HL-60 (cell line): ENCODE results near the gene RRAGD.

Source experiments
- DNase-seq, 2 experiments: peaks; one replicate each; pipeline ENCODE4 v3.0.0-alpha.2; 2010 to 2020; ENCODE audit warnings: low read depth in 1 of 2, low spot score in 1 of 2
- H3K27ac ChIP-seq: fragments of 250-450 bp; sonication (Bioruptor Pico); replicated peaks from 2 replicates; pipeline ENCODE4 v1.5.1; 2020; ENCODE audit warnings: mild to moderate bottlenecking, moderate library complexity
- H3K27me3 ChIP-seq: fragments of 250-450 bp; sonication (Bioruptor Pico); 2 replicates; pipeline ENCODE4 v1.5.1; 2021; ENCODE audit warnings: mild to moderate bottlenecking, moderate library complexity; ENCODE audit not compliant: insufficient read depth, poor library complexity, severe bottlenecking
- H3K4me3 ChIP-seq: replicated peaks from 2 replicates; pipeline ENCODE4 v1.5.1; 2011; ENCODE audit warnings: mild to moderate bottlenecking, control low read depth, low read length; ENCODE audit not compliant: insufficient read depth
- CTCF ChIP-seq: IDR thresholded peaks from one replicate; pipeline ENCODE4 v1.5.1; 2011; ENCODE audit warnings: low read length, control low read depth, inconsistent platforms; ENCODE audit not compliant: insufficient read depth
- GABPA ChIP-seq: IDR thresholded peaks from 2 replicates; pipeline ENCODE4 v1.6.1; 2012; ENCODE audit warnings: low read depth
- POLR2AphosphoS5 ChIP-seq: IDR thresholded peaks from 2 replicates; pipeline ENCODE4 v1.6.1; 2012; ENCODE audit warnings: low read depth
- SPI1 ChIP-seq: IDR thresholded peaks from 2 replicates; pipeline ENCODE4 v1.6.1; 2012; ENCODE audit warnings: low read depth, mild to moderate bottlenecking, borderline replicate concordance
- TF ChIP-seq, protein P1 (sequence below): IDR thresholded peaks from 2 replicates; pipeline ENCODE4 v1.6.1; 2012; ENCODE audit warnings: low read depth; ENCODE audit not compliant: insufficient replicate concordance

Gene RRAGD

GRCh38 chr6:89346433-89346832 lies 65.6 kb downstream of the RRAGD start:
- H3K27me3 ChIP-seq = no peaks in the 10 kb centered on the region
- TF ChIP-seq SPI1 (no peak), CTCF (no peak), POLR2AphosphoS5 (no peak), GABPA (no peak)
- TF ChIP-seq, protein P1, sequence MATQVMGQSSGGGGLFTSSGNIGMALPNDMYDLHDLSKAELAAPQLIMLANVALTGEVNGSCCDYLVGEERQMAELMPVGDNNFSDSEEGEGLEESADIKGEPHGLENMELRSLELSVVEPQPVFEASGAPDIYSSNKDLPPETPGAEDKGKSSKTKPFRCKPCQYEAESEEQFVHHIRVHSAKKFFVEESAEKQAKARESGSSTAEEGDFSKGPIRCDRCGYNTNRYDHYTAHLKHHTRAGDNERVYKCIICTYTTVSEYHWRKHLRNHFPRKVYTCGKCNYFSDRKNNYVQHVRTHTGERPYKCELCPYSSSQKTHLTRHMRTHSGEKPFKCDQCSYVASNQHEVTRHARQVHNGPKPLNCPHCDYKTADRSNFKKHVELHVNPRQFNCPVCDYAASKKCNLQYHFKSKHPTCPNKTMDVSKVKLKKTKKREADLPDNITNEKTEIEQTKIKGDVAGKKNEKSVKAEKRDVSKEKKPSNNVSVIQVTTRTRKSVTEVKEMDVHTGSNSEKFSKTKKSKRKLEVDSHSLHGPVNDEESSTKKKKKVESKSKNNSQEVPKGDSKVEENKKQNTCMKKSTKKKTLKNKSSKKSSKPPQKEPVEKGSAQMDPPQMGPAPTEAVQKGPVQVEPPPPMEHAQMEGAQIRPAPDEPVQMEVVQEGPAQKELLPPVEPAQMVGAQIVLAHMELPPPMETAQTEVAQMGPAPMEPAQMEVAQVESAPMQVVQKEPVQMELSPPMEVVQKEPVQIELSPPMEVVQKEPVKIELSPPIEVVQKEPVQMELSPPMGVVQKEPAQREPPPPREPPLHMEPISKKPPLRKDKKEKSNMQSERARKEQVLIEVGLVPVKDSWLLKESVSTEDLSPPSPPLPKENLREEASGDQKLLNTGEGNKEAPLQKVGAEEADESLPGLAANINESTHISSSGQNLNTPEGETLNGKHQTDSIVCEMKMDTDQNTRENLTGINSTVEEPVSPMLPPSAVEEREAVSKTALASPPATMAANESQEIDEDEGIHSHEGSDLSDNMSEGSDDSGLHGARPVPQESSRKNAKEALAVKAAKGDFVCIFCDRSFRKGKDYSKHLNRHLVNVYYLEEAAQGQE = no peak
- H3K27ac ChIP-seq = no peak overlapping the region; the same call in 1 of the 2 replicates
- H3K4me3 ChIP-seq = no peak overlapping the region
- DNase-seq = no peak

DNA sequence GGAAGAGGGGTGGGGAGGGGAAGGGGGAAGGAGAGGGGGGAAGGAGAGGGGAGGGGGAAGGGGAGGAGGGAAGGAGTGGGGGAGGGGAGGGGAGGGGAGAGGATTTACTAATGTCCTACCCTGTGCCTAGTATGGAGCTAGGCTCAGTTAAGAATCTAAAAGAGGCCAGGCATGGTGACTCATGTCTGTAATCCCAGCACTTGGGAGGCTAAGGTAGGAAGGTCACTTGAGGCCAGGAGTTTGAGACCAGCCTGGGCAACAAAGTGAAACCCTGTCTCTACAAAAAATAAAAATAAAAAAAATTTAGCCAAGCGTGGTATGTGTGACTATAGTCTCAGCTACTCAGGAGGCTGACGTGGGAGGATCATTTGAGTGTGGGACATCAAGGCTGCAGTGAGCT lies 72.5 kb downstream of the RRAGD start:
- Histone ChIP-seq H3K4me3 (no peak overlapping the region), H3K27me3 (no peaks in the 10 kb centered on the region), H3K27ac (no peak overlapping the region)
- no peak for TF ChIP-seq POLR2AphosphoS5
- no peak for TF ChIP-seq CTCF
- no peak for TF ChIP-seq SPI1
- TF ChIP-seq GABPA = no peak
- TF ChIP-seq, protein P1 = no peak
- DNase-seq = no peak

GRCh38 chr6:89335164-89335563 lies 76.9 kb downstream of the RRAGD start:
- Histone ChIP-seq H3K27ac (no peak overlapping the region), H3K4me3 (no peak overlapping the region), H3K27me3 (no peaks in the 10 kb centered on the region)
- DNase-seq = no peak
- TF ChIP-seq SPI1 (no peak), POLR2AphosphoS5 (no peak), CTCF (no peak), GABPA (no peak)
- TF ChIP-seq, protein P1 = no peak
